Measurements from ENCODE around the gene KRT82.

The KRT82 gene

DNA sequence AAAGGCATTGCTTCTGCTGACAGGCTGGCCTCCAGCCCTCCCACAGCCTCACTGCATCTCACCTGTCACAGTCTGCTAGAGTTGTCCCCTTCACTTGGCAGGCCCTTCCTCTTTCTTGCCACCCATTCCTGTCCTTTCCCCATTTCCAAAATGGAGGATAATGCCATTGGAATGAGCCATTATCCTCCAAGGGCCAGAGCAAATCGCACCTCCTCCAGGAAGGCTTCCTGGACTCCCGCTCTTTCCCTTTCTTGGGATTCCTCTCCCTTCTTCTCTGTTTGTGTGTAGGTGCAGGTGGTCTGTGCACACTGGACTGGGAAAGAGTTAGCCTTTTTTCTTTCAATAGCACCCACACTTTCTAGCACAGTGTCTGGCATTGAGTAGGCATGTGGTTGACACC, 3.8 kb downstream of the KRT82 start:
- CTCF ChIA-PET = no interaction called here
- POLR2A ChIA-PET = no interaction called here
- DNase-seq (ENCODE audit: extremely low spot score) = no peak
- TF ChIP-seq L3MBTL2 (conservative IDR thresholded peaks at IDR 0.05) = no peak
- no peak for TF ChIP-seq ZNF384 (IDR thresholded peaks at IDR 0.05)
- TF ChIP-seq ARNT (IDR thresholded peaks at IDR 0.05) = no peak

GRCh38 chr12:52401926-52402325, 4.2 kb downstream of the KRT82 start:
- POLR2A ChIA-PET = no interaction called here
- no peak for TF ChIP-seq ZNF384 (IDR thresholded peaks at IDR 0.05)
- no peak for TF ChIP-seq NFRKB (IDR thresholded peaks at IDR 0.05)
- no peak for TF ChIP-seq L3MBTL2 (conservative IDR thresholded peaks at IDR 0.05)
- TF ChIP-seq SUZ12 (IDR thresholded peaks at IDR 0.05) = no peak
- no peak for TF ChIP-seq TARDBP (IDR thresholded peaks at IDR 0.05)
- TF ChIP-seq FOXA1 (IDR thresholded peaks at IDR 0.05) = no peak
- no peak for TF ChIP-seq ELF4 (IDR thresholded peaks at IDR 0.05)
- no peak for TF ChIP-seq CTBP1 (IDR thresholded peaks at IDR 0.05; ENCODE audit: borderline replicate concordance)
- TF ChIP-seq FOXM1 (IDR thresholded peaks at IDR 0.05; ENCODE audit: borderline replicate concordance) = no peak
- TF ChIP-seq SP1 (IDR thresholded peaks at IDR 0.05) = no peak
- TF ChIP-seq PKNOX1 (IDR thresholded peaks at IDR 0.05) = no peak
- TF ChIP-seq BHLHE40 (IDR thresholded peaks at IDR 0.05; ENCODE audit: borderline replicate concordance) = no peak
- no peak for TF ChIP-seq ARNT (IDR thresholded peaks at IDR 0.05)
- TF ChIP-seq FOXK2 (IDR thresholded peaks at IDR 0.05) = no peak
- TF ChIP-seq HDGF (IDR thresholded peaks at IDR 0.05; ENCODE audit: borderline replicate concordance) = no peak
- no peak for TF ChIP-seq LEF1 (IDR thresholded peaks at IDR 0.05; ENCODE audit: borderline replicate concordance)
- DNase-seq (ENCODE audit: extremely low spot score) = no peak
- CTCF ChIA-PET = no interaction called here

DNA sequence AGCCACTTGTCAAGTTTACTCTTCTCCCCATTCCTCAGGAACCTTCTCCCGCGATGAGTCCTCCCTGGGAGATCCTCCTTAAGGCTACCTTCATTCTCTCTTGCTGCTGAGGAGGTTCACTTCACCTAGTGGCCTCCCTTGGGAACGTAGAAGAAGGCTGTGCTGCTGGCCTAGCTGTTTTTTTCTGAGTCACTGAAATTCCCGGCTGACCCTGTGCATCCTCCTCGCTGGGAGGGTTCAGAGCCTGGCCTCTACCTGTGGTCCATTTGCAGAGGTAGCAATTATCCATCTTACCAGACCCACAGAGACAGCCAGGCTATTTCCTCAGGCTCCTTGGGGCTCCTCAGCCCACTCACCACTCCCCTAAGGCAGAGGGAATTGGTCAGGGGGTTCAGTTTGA, 4.6 kb downstream of the KRT82 start:
- no peak for DNase-seq (ENCODE audit: extremely low spot score)
- no peak for TF ChIP-seq ZNF384 (IDR thresholded peaks at IDR 0.05)
- TF ChIP-seq CTBP1 (IDR thresholded peaks at IDR 0.05; ENCODE audit: borderline replicate concordance) = no peak
- TF ChIP-seq BHLHE40 (IDR thresholded peaks at IDR 0.05; ENCODE audit: borderline replicate concordance) = no peak
- TF ChIP-seq ARNT (IDR thresholded peaks at IDR 0.05) = no peak
- no peak for TF ChIP-seq ELF4 (IDR thresholded peaks at IDR 0.05)
- TF ChIP-seq FOXM1 (IDR thresholded peaks at IDR 0.05; ENCODE audit: borderline replicate concordance) = no peak
- no peak for TF ChIP-seq PKNOX1 (IDR thresholded peaks at IDR 0.05)
- ChIA-PET POLR2A (no interaction called here), CTCF (no interaction called here)

DNA sequence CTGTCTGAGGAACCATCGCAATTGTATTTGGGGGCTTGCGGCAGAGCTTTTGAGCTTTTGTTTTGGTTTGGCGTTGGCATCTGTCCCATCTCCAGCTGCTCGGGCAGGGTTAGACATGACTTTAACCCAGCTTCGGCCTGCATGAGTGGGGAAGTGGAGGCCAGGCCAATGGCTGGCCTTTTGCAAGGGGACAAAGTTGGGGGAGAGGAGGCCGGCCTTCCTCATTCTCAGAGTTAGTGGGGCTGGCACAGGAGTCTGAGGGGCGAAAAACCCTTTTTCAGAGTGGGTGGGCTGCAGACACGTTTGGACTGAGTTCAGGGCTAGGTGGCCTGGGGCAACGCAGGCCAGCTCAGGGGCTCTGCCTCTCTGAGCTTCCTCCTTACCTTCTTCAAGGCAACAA, 5.2 kb downstream of the KRT82 start:
- TF ChIP-seq BHLHE40 (IDR thresholded peaks at IDR 0.05; ENCODE audit: borderline replicate concordance) = no peak
- TF ChIP-seq L3MBTL2 (conservative IDR thresholded peaks at IDR 0.05) = no peak
- TF ChIP-seq ZNF384 (IDR thresholded peaks at IDR 0.05) = no peak
- no peak for TF ChIP-seq ARNT (IDR thresholded peaks at IDR 0.05)
- TF ChIP-seq CTBP1 (IDR thresholded peaks at IDR 0.05; ENCODE audit: borderline replicate concordance) = no peak
- TF ChIP-seq FOXM1 (IDR thresholded peaks at IDR 0.05; ENCODE audit: borderline replicate concordance) = no peak
- no peak for TF ChIP-seq HDGF (IDR thresholded peaks at IDR 0.05; ENCODE audit: borderline replicate concordance)
- TF ChIP-seq LEF1 (IDR thresholded peaks at IDR 0.05; ENCODE audit: borderline replicate concordance) = no peak
- no peak for TF ChIP-seq TARDBP (IDR thresholded peaks at IDR 0.05)
- TF ChIP-seq SUZ12 (IDR thresholded peaks at IDR 0.05) = no peak
- TF ChIP-seq FOXK2 (IDR thresholded peaks at IDR 0.05) = no peak
- no peak for TF ChIP-seq FOXA1 (IDR thresholded peaks at IDR 0.05)
- TF ChIP-seq ELF4 (IDR thresholded peaks at IDR 0.05) = no peak
- no peak for TF ChIP-seq NFRKB (IDR thresholded peaks at IDR 0.05)
- TF ChIP-seq PKNOX1 (IDR thresholded peaks at IDR 0.05) = no peak
- POLR2A ChIA-PET = no interaction called here

GRCh38 chr12:52399756-52400155, 6.4 kb downstream of the KRT82 start:
- ChIA-PET CTCF (no interaction called here), POLR2A (no interaction called here)
- TF ChIP-seq ZNF384 (IDR thresholded peaks at IDR 0.05) (no peak), FOXA1 (IDR thresholded peaks at IDR 0.05) (no peak), L3MBTL2 (conservative IDR thresholded peaks at IDR 0.05) (no peak), ELF4 (IDR thresholded peaks at IDR 0.05) (no peak), SUZ12 (IDR thresholded peaks at IDR 0.05) (no peak), ARNT (IDR thresholded peaks at IDR 0.05) (no peak), BHLHE40 (IDR thresholded peaks at IDR 0.05; ENCODE audit: borderline replicate concordance) (no peak), HDGF (IDR thresholded peaks at IDR 0.05; ENCODE audit: borderline replicate concordance) (no peak), FOXM1 (IDR thresholded peaks at IDR 0.05; ENCODE audit: borderline replicate concordance) (no peak), CTBP1 (IDR thresholded peaks at IDR 0.05; ENCODE audit: borderline replicate concordance) (no peak)

More for the DNA sequence above, 5.2 kb downstream of the KRT82 start:
- CTCF ChIA-PET = no interaction called here
- DNase-seq (ENCODE audit: extremely low spot score) = no peak

DNA sequence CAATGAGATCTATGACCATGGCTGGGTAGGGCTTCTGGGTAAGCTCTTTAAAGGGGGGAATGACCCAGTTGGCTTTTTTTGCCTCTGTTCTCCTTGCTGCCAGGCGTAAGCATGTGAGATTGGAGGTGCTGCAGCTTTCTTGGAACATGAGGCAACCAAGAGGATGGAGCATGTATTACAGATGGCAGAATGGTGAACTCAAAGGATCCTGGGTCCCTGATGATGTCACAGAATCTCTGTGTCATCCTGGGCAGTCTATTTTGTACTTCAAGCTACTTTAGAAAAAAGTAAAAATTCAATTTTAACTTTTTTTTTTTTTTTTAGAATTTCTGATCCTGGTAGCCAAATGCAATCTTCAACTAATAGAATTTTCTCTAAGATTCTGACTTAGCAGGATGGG, 8.0 kb downstream of the KRT82 start:
- POLR2A ChIA-PET = no interaction called here
- CTCF ChIA-PET = no interaction called here
- no peak for TF ChIP-seq NFRKB (IDR thresholded peaks at IDR 0.05)
- TF ChIP-seq ELF4 (IDR thresholded peaks at IDR 0.05) = no peak
- no peak for TF ChIP-seq PKNOX1 (IDR thresholded peaks at IDR 0.05)
- no peak for TF ChIP-seq SP1 (IDR thresholded peaks at IDR 0.05)
- no peak for TF ChIP-seq SUZ12 (IDR thresholded peaks at IDR 0.05)
- no peak for TF ChIP-seq HDGF (IDR thresholded peaks at IDR 0.05; ENCODE audit: borderline replicate concordance)
- no peak for TF ChIP-seq BHLHE40 (IDR thresholded peaks at IDR 0.05; ENCODE audit: borderline replicate concordance)
- no peak for TF ChIP-seq L3MBTL2 (conservative IDR thresholded peaks at IDR 0.05)
- TF ChIP-seq TARDBP (IDR thresholded peaks at IDR 0.05) = no peak
- no peak for TF ChIP-seq CTBP1 (IDR thresholded peaks at IDR 0.05; ENCODE audit: borderline replicate concordance)
- DNase-seq (ENCODE audit: extremely low spot score) = no peak

More at GRCh38 chr12:52399756-52400155, 6.4 kb downstream of the KRT82 start:
- no peak for DNase-seq (ENCODE audit: extremely low spot score)
